ENCODE data around the gene COLEC12. TPM values are rescaled to one million over a fixed set of nuclear protein-coding genes. Genes with fewer than 3 reads are reported as not detected.
A peak's percentile ranks its signal among the peaks of the same experiment; 100 is the strongest.
"Not testable (repeated sequence)": the region's sequence is repeated elsewhere in the genome, so short reads cannot be mapped to it uniquely, and the experiment has no call there.

COLEC12 gene
- total RNA-seq, 1 donor from 2014 or later, result 0.68 TPM

DNA sequence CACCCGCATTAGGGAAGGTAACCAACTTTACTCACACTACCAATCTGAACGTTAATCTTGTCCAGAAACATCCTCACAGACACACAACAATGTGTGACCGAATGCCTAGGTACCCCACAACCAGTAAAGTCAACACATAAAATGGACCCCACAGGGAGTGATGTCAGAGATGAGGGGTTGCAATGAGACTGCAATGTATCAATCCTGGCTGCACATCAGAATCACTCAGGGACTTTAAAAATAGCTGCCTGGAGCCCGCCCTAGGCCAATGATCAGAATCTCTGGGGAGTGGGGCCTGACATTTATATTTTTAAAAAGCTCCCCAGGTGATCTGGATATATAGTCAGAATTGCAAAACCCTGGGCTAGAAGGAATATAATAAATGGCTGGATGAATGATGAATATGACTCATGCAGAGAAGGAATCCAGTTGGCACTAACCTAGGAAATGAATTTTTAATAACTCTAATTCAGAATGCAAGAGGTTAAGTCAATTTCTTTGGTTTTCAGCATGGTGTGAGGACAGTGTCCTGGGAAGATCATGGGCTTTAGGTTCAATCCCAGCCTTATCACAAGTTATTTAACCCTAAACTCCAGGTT is 92.8 kb downstream of the COLEC12 start:
- no peak for ATAC-seq

DNA sequence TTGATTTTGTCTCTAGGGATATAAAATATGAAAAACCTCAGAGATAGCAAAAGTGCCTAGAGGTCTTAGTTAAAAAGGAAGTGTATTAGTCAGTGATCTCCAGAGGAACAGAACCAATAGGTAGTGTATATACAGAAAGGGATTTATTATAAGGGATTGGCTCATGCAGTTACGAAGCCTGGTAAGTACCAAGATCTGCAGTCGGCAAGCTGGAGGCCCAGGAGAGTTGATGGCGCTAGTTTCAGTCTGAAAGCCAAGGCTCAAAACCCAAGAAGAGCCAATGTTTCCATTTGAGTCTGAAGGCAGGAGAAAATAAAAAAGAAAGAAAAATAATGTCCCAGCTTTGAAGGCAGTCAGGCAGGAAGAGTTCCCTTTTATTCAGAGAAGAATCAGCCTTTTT is 93.3 kb downstream of the COLEC12 start:
- ATAC-seq, result no peak

DNA sequence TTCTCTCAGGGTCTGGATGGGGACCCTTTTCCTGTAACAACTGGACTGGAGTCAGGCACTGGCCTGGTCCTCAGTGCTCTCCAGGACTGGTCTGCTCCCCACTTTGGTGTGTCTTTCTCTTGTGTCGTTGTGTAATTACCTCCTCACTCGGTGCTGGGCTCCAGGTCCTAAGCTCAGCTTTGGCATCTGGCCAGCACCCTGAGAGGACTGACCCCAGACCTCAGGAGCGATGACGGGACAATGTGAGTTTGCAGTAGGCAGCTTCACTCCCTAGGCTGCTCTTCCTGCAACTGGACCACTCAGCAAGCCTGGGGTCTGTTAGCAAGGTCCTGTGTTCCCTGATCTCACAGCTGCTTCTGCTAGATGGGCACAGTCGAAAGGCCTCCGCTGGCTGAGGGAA is 93.8 kb downstream of the COLEC12 start:
- ATAC-seq, result no peak

DNA sequence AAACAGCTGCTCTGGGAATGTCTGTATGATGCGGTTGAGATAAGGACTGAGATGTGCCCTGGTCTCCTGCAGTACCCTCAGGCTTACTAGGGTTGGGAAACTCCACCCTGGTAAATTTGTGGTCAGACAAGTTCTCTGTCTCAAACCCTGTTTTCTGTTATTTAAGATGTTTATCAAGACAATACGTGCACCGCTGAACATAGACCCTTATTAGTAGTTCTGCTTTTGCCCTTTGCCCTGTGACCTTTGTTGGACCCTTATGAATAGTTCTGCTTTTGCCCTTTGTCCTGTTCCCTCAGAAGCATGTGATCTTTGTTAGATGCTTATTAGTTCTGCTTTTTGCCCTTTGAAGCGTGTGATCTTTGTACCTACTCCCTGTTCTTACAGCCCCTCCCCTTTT is 95.5 kb downstream of the COLEC12 start:
- ATAC-seq, result not testable (repeated sequence)

DNA sequence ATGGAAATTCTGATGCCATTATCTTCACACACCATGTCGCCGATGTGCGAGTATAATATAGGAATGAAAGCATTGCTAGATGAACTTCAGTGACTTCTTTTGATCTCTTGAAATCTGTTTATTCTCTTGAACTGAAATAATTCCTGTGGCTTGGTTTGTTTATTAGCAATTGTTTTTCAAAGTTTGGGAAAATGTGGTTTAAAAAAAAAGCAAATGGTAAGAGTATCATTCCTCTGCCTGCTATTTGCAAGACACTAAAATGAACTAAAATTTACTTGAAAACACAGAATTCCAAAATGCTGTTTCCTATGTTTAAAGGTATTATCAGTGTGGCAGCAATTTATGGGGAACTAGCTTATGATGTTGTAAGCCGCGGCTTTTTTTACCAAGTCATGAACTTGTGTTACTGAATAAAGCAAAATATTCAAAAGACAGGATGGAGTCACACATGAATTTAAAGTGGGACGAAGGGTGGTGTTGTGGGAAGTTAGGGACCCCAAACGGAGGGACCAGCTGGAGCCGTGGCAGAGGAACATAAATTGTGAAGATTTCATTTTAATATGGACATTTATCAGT is 96.4 kb downstream of the COLEC12 start:
- ATAC-seq, result no peak

DNA sequence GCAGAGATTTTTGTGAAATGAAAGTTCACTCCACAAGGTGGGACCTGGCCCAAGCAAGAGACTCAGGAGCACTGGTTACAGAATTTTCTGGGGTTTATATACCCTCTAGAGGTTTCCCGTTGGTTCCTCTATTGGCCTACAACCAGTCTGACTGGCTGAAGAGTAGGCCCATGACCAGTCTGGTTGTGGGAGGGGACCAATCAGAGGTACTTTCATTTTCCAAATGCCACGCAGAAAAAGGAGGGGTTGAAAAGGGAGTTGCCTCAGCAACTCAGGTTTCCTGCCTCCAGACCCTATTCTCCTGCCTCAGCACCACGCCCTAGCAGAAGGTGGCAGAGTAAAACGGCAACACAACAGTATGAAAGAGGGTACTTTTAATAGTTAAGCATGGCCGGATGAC is 98.4 kb downstream of the COLEC12 start:
- ATAC-seq, result no peak

DNA sequence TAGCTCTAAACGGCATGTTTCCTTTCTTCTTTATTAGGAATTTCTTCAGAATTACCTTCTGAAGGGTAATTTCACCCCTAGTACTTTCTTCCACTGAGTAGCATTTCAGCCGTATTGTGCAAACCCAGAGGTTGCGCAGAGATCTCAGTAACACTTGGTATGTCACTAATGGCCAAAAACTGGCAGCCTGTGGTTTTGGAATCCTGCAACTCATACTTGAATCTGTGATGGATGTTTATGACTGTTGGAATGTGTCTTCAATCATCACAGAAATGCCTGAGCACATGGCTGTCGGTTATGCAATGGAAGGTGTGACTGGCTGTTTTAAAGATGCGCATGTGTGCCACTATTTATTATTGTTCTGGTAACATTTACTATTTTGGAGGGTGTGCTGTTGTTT is 100.0 kb downstream of the COLEC12 start:
- no peak for ATAC-seq

DNA sequence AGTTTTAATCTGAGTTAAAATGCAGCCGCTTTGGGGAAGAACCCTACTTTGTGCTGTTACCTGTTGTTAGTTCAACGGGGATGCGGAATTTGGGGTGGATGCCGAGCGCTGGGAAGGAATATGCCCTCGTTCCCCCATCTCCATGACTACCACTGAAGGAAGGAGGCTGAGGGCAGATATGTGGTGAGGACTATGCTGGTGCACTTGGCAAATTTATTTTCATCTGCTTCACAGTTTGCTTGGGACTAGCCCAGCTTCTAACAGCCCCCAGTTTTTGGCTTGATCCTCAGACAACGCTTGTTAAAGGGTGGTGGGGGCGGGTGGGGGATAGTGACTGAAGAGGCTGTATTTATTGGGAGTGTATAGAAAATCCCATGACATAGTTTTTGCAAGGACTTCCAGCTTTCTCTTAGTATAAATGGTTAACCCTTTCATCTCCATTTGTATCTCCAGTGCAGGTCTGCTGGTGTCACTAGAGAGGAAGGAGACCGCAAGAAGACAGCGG is 100.8 kb downstream of the COLEC12 start:
- ATAC-seq, result no peak

DNA sequence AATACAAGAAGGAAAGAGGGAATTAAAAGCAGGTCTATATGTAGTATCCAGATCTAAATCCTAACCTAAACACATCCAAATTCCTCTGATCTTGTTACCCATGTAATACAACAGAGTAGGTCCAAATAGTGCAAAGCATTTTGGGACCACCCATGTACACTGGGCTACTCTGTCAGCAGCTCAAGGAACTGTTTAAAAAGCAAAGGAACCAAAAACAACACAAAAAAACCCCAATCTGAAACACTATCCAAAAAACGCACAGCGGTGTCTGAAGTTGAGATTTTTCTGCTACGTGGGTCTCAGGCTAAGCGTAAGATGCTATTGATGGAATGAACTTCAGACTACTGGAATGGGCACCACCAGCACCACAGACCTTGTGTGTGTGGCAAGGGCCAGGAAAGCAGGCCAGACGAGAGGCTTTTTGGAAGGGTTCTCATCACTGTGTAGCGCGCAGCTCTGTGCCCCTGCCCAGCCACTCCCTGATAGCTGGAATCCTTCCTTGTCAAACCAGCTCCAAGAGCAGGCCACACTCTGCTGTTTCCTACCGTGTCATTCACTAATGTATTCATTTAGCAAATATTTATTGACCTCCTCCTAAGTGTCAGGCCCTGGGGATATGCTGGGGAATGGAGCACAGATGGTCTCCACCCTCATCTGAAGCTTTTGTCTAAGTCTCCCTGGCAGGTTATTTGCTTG is 101.4 kb downstream of the COLEC12 start:
- peak; percentile 29 for ATAC-seq

DNA sequence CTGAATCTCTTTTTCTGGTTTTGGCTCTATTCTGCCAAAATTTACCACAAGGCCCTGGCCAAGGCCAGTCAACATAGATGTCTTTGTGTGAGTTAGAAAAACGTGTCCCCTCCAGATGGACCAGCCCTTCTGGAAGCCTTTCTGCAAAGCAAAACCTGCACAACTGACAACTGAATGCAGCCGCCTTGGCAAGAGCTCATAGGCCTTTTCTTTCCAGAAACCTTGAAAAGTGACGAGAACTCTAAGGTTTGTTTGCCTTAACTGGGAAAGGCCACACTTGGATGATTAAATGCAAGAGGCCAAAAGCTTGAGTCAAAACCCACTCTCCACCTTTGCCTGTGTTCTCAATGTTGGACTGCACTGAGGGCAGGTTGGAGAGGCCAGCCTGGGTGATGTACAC is 103.9 kb downstream of the COLEC12 start:
- ATAC-seq, result no peak

DNA sequence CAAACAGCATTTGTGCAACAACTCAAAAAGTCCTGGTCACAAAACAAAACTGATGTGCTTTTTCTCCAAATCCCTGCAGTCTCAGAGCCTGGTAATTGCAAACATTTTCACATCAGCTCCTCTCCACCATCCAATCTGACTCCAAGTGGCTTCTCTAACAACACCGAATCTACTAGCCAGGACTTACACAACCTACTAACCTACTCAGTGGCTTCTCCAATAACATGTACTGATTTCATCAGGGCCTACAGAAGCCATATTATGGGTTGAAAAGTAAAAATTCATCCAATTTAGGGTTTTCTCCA is 104.3 kb downstream of the COLEC12 start:
- ATAC-seq, result no peak

DNA sequence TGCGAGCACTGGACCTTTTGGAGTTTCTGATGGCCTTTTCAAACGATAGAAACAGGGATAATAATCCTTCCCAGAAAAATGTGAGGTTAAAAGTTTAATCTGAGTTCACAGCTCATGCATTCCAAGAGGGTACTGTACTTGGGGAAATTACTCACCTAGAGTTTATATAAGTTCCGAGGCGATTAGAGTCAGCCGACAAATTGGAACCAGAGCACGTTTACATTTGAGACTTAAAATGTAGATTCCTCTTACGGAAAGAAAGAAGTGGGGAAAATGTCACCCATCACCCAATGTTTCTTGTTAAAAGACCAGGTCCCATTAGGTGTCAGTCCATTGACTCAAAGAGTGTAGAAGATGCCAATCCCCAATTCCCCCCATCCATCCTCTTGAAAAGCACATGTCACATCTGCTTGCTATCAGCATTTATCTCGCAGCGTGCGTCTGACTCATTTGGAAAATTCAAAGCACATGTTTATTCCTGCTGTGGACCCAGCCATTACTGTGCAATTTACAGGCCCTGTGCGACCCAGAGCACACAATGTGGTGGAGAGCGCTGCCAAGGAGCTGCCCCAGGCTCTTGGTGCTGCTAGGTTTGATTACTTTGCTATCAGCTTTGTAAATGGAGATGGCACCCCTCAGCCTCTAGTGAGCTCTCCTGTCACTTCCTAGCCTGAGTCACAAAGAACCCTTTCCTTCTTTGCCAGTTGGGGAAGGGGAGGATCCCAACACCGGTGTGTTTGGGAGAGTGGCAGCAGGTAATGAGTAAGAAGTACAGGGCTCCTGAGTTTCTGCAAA is 104.8 kb downstream of the COLEC12 start:
- no peak for ATAC-seq

DNA sequence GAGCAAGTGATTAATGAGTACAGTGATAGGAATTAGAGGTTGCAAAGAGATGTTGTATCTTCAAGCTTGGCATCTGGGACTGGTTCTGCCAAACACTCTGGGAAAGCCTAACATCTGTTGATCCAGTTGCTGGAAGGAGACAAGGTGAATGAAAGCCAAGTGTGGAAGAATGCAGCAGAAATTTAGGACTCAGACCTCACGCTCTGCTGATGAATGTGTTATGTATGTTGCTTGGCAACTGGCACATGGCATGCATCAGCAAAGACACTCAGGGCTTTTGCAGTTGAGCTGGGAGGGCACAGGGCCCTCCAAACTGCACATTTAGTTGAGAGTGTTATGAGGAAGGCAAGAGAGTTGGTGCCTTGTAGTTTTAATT is 105.5 kb downstream of the COLEC12 start:
- ATAC-seq, result no peak

DNA sequence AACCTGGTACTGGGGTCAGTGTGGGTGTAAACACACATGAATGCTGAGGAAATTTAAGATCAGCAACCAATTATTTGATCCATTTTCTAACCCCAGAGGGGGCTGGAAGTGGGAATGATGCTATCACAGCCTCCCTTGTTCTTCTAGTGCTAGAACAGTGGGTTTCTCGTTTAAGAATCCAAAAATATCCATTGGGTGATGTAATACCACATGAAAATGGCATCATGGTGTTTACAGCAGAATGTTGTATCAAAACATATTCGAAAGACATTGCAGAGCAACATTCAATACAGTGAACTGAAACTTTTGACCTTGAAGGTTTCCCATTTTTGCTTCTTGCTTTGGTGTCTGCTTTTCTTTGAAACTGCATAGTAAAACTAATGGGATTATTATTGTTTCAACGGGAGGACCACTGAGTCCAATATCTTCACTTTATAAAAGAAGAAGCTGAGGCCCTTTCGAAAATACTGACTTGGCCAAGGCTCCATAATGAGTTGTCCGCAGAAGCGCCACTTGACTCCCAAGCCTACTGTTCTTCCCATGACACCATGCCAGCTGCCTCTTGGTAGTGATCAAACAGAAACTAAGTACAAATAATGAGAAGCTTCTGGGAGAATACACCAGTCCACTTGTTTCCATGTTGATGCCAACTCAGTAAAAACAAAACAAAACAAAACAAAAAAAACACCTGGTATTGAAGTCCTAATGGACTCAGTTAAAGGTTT is 106.1 kb downstream of the COLEC12 start:
- ATAC-seq, result no peak

DNA sequence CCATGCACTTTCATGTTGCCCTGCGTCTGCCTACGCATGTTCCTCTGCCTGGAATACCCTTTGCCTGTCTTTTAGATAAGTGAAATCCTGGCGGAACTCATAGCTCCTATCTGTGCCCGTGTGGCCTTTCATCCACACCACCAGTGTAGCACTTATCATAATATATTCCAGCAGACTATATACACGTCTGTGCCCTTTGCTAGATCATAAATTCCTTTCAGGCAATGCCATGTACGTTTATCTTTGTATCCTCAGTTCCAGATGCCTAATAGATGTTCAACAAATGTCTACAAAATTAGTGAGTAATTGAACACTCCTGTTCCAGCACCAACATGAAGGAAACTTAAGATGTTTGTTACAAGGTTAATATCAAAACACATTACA is 106.9 kb downstream of the COLEC12 start:
- ATAC-seq, result no peak

DNA sequence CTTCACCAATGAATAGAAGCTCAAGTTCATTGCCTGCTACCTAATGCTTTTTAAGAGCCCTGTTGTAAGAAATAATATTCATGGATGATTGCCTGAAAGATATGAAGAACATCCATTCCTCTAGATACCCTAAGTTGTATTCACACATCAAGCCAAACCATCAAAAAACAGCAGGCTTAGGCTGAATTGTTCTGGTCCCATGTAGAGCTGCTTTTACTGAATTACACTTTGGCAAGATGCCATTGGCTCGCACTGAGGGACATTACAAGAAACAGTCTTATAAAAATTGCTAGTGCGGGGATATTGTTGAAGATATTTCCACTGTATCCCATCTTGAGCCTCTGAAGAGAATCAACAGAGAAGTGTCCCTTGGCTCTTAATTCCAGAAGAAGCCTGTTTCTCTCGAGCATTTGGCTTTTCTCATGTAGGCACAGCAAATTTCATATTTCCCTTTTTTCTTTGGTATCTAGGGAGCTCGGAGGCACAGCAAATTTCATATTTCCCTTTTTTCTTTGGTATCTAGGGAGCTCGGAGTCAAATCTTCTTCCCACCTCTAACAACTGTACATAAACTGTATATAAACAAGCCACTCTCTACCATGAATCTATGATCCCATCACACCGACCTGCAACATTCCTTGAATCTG is 107.5 kb downstream of the COLEC12 start:
- no peak for ATAC-seq

DNA sequence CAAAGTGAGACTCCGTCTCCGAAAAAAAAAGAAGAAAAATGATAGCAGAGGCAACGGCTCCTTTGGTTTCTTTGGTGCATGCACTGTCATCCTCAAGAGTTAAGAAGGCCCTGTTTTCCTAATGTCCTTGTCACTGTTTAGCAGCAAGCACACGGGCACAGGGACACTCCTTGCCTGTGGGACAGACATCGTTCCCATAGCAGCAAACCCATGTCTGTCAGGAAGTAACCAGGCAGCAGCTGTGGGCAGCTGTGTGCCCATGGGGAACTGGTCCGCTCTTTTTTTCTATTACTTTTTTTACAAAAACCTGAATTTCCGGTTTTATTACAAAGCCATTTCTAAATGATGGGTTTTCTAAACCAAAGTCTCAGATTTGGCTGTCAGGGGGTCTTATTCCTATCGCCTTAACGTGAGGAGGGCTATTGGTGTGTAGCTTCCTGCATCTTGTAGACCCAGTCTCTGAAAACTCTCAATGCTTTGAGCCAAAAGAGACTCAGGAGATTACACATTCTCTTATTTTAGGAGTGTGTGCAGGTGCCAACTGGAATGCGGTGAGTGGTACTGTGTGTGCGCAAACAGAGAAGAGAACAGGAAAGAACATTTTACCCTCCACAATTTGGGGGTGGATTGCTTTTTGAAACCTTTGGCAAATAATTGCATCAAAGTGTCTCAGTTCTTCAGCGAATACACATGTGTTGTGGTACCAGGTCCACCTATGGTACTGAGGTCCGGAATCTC is 109.6 kb downstream of the COLEC12 start:
- ATAC-seq, result no peak

DNA sequence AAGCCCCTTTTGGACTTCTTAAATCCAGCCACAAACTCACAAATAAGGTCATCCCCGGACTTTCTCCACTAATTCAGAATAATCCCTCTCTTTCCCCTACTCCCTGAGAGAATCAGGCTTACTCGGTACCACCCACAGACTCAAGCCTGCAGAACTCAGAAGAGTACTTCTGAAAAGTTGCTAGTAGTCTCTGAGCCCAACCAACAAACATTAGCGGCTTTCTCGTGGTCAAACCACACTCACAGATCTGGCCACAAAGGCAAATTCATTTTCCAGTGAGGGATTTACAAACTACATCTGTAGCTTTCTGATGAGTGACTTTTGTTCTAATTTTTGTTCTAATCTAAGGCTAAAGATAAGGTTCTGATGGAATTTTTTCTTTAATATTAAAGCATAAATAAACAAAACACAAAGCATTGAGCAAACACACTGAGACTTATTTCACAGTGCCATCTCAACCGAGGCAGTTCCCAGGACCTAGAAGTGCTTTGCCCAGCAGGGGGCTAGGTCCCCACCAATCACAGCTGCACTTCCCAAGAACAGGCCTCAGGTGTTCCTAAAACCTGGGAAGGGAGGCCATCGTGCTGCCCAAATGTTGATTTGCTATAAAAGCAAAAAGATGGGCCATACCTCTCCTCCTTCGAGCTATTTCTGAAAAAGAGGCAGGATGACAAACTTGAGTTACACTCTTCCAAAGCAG is 110.7 kb downstream of the COLEC12 start:
- ATAC-seq, result no peak

DNA sequence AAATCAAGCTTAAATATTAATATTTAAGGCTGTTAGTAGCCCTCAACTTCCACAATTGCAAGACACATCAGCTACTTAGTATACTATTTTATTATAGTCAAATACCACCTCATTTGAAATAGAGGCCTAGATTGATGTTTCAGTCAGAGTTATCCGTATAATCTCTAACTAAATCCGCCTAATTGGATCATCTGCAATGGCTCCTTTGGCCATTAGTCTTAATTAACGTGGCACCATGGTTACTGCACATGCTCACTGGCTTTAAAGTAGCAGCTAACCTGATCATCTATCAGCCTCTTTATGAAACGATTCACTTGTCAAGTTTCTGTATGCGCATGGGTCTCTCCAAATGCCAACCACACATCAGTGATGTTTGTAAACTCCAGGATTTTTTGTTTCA is 112.3 kb downstream of the COLEC12 start:
- ATAC-seq, result no peak

DNA sequence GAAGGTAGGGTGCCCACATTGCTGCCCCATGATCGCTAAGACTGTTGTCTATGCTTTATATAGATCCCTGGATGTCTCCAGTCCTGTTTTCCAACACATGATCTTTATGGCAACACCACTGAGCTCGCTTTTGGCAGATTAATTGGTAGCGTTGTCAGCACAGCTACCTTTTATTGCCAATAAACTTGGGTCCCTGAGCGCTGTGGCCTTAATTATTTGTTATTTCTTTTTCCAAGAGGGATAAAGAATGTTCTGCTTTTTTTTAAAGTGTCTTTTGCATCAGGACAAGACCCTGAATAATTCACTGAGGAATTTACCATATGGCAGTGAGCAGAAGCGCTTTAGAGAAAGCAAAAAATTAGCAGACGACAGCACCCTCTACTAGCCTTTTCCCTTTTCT is 113.5 kb downstream of the COLEC12 start:
- ATAC-seq, result no peak

DNA sequence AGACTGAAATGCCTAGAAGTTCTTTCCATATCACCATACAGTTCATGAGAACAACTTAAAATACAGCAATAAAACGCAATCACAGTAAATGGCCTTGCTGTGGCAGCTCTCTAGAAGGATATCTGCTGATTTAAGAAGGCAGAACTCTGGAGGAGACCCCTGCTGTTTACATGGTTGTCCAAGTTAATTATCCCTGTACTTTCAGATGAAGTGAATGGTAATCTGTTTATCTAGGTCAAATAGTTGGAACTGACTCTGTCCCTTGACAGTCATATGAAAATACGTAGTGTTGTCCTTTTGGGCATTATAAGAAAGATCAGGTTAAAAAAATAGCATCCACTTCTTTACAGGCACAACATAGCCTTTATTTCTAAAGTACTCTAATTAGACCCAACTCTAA is 115.6 kb downstream of the COLEC12 start:
- no peak for ATAC-seq

All from esophagus mucosa (tissue), 1 donor.